Measurements from ENCODE around the gene ARFGEF3. TPM values are rescaled to one million over a fixed set of nuclear protein-coding genes. Genes with fewer than 3 reads are reported as not detected.

The ARFGEF3 gene
- total RNA-seq, 1 donor from 2014 or later, result 0.08 TPM

DNA sequence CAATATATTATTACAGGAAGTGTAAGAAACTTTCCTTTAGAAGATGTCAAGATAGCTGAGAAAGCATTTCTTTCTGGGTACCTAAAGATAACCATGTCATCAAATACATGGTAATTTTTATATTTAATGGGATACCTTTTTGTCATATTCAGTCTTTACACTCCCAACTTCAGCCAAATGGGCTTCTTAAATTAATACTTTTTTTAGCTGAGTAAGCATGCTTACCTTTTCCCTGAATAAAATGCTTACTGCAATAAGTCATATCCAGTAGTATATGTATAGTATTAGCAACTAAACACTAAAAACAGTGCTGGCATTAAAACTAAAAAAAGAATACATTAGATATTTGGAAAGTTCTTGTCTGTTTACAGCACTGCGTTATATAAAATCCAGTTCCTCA is 74.0 kb downstream of the ARFGEF3 start:
- H3K4me1 Mint-ChIP-seq (ENCODE audit: unreplicated experiment), result peaks cover 4% of the 10 kb centered on the region
- no peak for DNase-seq (ENCODE audit: extremely low spot score, unreplicated experiment)
- TF ChIP-seq, protein P1, sequence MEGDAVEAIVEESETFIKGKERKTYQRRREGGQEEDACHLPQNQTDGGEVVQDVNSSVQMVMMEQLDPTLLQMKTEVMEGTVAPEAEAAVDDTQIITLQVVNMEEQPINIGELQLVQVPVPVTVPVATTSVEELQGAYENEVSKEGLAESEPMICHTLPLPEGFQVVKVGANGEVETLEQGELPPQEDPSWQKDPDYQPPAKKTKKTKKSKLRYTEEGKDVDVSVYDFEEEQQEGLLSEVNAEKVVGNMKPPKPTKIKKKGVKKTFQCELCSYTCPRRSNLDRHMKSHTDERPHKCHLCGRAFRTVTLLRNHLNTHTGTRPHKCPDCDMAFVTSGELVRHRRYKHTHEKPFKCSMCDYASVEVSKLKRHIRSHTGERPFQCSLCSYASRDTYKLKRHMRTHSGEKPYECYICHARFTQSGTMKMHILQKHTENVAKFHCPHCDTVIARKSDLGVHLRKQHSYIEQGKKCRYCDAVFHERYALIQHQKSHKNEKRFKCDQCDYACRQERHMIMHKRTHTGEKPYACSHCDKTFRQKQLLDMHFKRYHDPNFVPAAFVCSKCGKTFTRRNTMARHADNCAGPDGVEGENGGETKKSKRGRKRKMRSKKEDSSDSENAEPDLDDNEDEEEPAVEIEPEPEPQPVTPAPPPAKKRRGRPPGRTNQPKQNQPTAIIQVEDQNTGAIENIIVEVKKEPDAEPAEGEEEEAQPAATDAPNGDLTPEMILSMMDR (IDR thresholded peaks at IDR 0.05), result no peak
- no peak overlapping the region for H3K27ac Mint-ChIP-seq (ENCODE audit: unreplicated experiment)
- H3K27me3 Mint-ChIP-seq (ENCODE audit: unreplicated experiment), result no peaks in the 10 kb centered on the region
- H3K4me3 Mint-ChIP-seq (ENCODE audit: unreplicated experiment), result no peak overlapping the region
- H3K36me3 Mint-ChIP-seq (ENCODE audit: unreplicated experiment), result no peaks in the 10 kb centered on the region
- H3K9me3 Mint-ChIP-seq (ENCODE audit: unreplicated experiment), result no peaks in the 10 kb centered on the region

DNA sequence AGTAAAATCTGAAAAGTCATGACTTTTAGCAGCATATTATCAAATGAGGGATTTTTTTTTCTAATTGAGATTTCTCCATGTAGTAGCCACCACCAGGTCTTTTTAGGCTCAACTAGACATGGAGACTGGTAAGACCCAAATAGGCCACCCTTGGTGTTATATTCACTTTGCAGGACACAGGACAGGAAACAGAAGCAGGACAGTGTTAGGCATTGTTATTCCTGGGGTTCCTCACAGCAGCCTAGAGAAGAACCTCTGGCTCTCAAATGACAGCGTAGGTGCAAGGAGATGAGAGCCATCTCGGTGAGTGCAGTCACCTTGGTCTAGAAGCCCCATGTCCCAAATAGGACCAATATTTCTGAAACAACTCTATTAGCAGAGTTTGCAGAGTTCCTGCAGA is 75.7 kb downstream of the ARFGEF3 start:
- no peak overlapping the region for H3K4me3 Mint-ChIP-seq (ENCODE audit: unreplicated experiment)
- no peak for DNase-seq (ENCODE audit: extremely low spot score, unreplicated experiment)
- TF ChIP-seq, protein P1 (IDR thresholded peaks at IDR 0.05), result no peak
- peaks cover 8% of the 10 kb centered on the region for H3K4me1 Mint-ChIP-seq (ENCODE audit: unreplicated experiment)
- H3K27ac Mint-ChIP-seq (ENCODE audit: unreplicated experiment), result no peak overlapping the region
- no peaks in the 10 kb centered on the region for H3K36me3 Mint-ChIP-seq (ENCODE audit: unreplicated experiment)
- H3K9me3 Mint-ChIP-seq (ENCODE audit: unreplicated experiment), result no peaks in the 10 kb centered on the region
- H3K27me3 Mint-ChIP-seq (ENCODE audit: unreplicated experiment), result no peaks in the 10 kb centered on the region

DNA sequence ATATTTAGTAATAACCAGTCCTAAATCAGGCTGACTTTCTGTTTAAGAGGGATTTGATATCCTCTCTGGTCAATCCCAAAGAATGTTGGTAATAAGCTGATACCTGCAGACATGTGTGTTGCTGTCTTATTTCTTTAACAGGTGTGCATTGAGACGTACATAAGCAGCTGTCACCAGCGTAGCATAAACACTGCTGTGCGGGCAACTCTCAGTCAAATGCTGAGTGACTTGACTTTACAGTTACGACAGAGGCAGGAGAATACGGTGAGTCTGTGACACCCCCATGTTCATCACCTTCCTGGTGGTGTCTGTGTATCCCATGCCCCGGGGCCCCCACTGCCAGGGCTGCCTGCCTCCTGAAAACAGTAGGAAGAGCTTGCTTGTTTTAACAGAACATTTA is 76.6 kb downstream of the ARFGEF3 start:
- no peak overlapping the region for H3K27ac Mint-ChIP-seq (ENCODE audit: unreplicated experiment)
- peaks cover 3% of the 10 kb centered on the region for H3K27me3 Mint-ChIP-seq (ENCODE audit: unreplicated experiment)
- DNase-seq (ENCODE audit: extremely low spot score, unreplicated experiment), result no peak
- H3K4me3 Mint-ChIP-seq (ENCODE audit: unreplicated experiment), result no peak overlapping the region
- no peaks in the 10 kb centered on the region for H3K36me3 Mint-ChIP-seq (ENCODE audit: unreplicated experiment)
- no peaks in the 10 kb centered on the region for H3K9me3 Mint-ChIP-seq (ENCODE audit: unreplicated experiment)
- H3K4me1 Mint-ChIP-seq (ENCODE audit: unreplicated experiment), result peaks cover 8% of the 10 kb centered on the region
- TF ChIP-seq, protein P1 (IDR thresholded peaks at IDR 0.05), result no peak

DNA sequence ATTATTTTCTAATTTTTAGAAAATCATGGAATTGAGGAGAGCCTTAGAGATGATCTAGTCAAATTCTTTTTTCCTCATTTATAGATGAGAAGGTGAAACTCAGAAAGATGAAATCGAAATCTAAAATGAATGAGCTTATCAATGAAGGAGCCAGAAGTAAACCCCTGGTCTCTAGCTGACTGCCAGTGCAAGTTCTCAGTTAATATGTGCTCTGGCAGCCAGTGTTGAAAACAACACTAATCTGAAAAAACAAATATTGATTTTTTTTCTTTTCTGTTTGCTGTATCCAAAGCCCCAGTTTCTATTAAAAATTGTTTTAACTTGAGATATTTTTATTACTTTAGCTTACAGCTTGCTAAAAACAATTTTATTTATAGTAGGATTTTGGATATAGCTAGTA is 78.0 kb downstream of the ARFGEF3 start:
- Mint-ChIP-seq H3K36me3 (ENCODE audit: unreplicated experiment) (no peaks in the 10 kb centered on the region), H3K4me1 (ENCODE audit: unreplicated experiment) (peaks cover 8% of the 10 kb centered on the region), H3K4me3 (ENCODE audit: unreplicated experiment) (no peak overlapping the region), H3K27ac (ENCODE audit: unreplicated experiment) (no peak overlapping the region), H3K27me3 (ENCODE audit: unreplicated experiment) (peaks cover 3% of the 10 kb centered on the region), H3K9me3 (ENCODE audit: unreplicated experiment) (no peaks in the 10 kb centered on the region)
- TF ChIP-seq, protein P1 (IDR thresholded peaks at IDR 0.05), result no peak
- no peak for DNase-seq (ENCODE audit: extremely low spot score, unreplicated experiment)

DNA sequence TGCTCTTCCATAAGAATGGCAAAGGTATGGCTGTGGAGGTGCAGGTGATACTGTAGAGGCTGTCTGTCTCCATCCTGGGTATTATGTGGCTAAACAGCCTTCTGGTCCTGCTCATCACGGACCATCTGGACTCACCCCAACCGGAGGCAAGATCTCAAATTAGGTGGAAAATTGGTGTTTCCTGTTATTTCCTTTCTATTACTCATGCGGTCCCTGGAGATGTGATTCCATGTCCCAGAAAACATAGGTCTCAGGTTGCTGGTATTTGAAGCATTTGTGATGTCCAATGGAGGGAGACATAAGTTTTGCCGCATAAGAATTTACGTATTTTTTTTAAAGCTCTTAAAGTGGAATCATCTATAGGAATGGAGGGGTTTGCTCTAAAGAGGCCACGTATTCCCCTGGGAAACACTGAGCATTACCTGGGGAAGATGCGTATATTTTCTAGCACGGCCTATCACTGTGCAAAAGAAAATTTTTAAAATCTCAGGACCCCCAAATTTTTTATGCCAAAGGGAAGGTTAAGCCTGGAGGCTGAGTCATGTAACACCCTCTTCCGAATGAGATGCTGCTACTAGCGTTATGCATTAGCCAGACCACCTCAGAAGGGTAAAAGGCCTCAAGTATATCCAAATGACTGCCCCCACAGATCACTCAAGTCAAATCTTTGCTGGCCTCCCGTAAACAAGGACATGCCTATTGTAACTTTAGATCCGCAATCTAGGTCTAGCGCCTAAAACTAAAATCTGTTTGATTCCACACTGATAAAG is 78.9 kb downstream of the ARFGEF3 start:
- Mint-ChIP-seq H3K9me3 (ENCODE audit: unreplicated experiment) (no peaks in the 10 kb centered on the region), H3K27me3 (ENCODE audit: unreplicated experiment) (peaks cover 3% of the 10 kb centered on the region), H3K4me3 (ENCODE audit: unreplicated experiment) (no peak overlapping the region), H3K4me1 (ENCODE audit: unreplicated experiment) (peaks cover 8% of the 10 kb centered on the region), H3K36me3 (ENCODE audit: unreplicated experiment) (no peaks in the 10 kb centered on the region), H3K27ac (ENCODE audit: unreplicated experiment) (no peak overlapping the region)
- TF ChIP-seq, protein P1 (IDR thresholded peaks at IDR 0.05), result no peak
- DNase-seq (ENCODE audit: extremely low spot score, unreplicated experiment), result no peak

All from osteocyte (in vitro differentiated cells).